ENCODE measurements around the gene RNF112.

Gene RNF112

GRCh38 chr17:19402171-19402570 lies 8.9 kb upstream of the RNF112 start:
- TF ChIP-seq ZSCAN16 (tag by site-specific recombination; IDR thresholded peaks at IDR 0.05) (no peak), ZBTB21 (tag by site-specific recombination; IDR thresholded peaks at IDR 0.05) (no peak), KLF16 (tag by site-specific recombination; IDR thresholded peaks at IDR 0.05) (no peak), MYNN (tag by site-specific recombination; IDR thresholded peaks at IDR 0.05; ENCODE audit: borderline replicate concordance) (no peak), ZNF514 (tag by site-specific recombination; IDR thresholded peaks at IDR 0.05) (no peak), SETDB1 (IDR thresholded peaks at IDR 0.05; ENCODE audit: insufficient read length, low read length) (no peak), ZBTB11 (tag by site-specific recombination; conservative IDR thresholded peaks at IDR 0.05; ENCODE audit: low read depth) (no peak), PATZ1 (tag by site-specific recombination; IDR thresholded peaks at IDR 0.05) (no peak), ZBTB6 (tag by site-specific recombination; IDR thresholded peaks at IDR 0.05) (no peak), ZNF530 (tag by site-specific recombination; IDR thresholded peaks at IDR 0.05; ENCODE audit: low read depth) (no peak), AEBP2 (tag by site-specific recombination; IDR thresholded peaks at IDR 0.05; ENCODE audit: borderline replicate concordance) (no peak), ZNF677 (tag by site-specific recombination; IDR thresholded peaks at IDR 0.05) (no peak), ELK4 (IDR thresholded peaks at IDR 0.05; ENCODE audit: borderline replicate concordance, low read depth, low read length) (no peak)
- H3K9me3 ChIP-seq (ENCODE audit: control insufficient read depth, insufficient read depth, low read depth, low read length): no peaks in the 10 kb centered on the region
- peaks cover 8% of the 10 kb centered on the region; the same call in 1 of the 2 replicates for H3K4me1 ChIP-seq (ENCODE audit: control insufficient read depth, insufficient read depth, low read length)
- ChIA-PET POLR2A (interaction anchor here (0.6 to 1.3 kb wide), 3 partner anchors 9 to 24 kb away, joined by 3 to 5 read pairs (median 3); partner anchors contain the start of gene MAPK7), CTCF (interaction anchor here (0.7 to 1.4 kb wide), 3 partner anchors 12 to 45 kb away, joined by 3 to 4 read pairs (median 3); no protein-coding TSS in a partner anchor)
- H3K36me3 ChIP-seq (ENCODE audit: control insufficient read depth in 2 of 2, insufficient read depth in 1 of 2, low read length in 2 of 2): no peaks in the 10 kb centered on the region
- no peak overlapping the region for H3K27ac ChIP-seq (ENCODE audit: extremely low read depth, low read depth, low read length)
- no peak overlapping the region for H3K4me3 ChIP-seq (ENCODE audit: low read depth, low read length)

- CTCF ChIA-PET: interaction anchor here (0.7 to 1.1 kb wide), 2 partner anchors 13 to 15 kb away, joined by 3 read pairs; no protein-coding TSS in a partner anchor
- no peaks in the 10 kb centered on the region for H3K9me3 ChIP-seq (ENCODE audit: control insufficient read depth, insufficient read depth, low read depth, low read length)
- no peak overlapping the region for H3K4me3 ChIP-seq (ENCODE audit: low read depth, low read length)
- no peak overlapping the region for H3K27ac ChIP-seq (ENCODE audit: extremely low read depth, low read depth, low read length)
- POLR2A ChIA-PET: interaction anchor here (1.2 kb wide), 1 partner anchor 9 kb away, joined by 5 read pairs; no protein-coding TSS in a partner anchor
- H3K36me3 ChIP-seq (ENCODE audit: control insufficient read depth in 2 of 2, insufficient read depth in 1 of 2, low read length in 2 of 2): no peaks in the 10 kb centered on the region
- H3K4me1 ChIP-seq (ENCODE audit: control insufficient read depth, insufficient read depth, low read length): peaks cover 5% of the 10 kb centered on the region; the same call in 1 of the 2 replicates
- TF ChIP-seq ZNF747 (tag by site-specific recombination; IDR thresholded peaks at IDR 0.05): no peak
- TF ChIP-seq HOXC10 (CRISPR knock-in tag; IDR thresholded peaks at IDR 0.05): no peak
- TF ChIP-seq ZNF169 (tag by site-specific recombination; IDR thresholded peaks at IDR 0.05): no peak
- no peak for TF ChIP-seq ZNF391 (tag by site-specific recombination; IDR thresholded peaks at IDR 0.05; ENCODE audit: borderline replicate concordance, low read depth)
- TF ChIP-seq ZNF501 (tag by site-specific recombination; IDR thresholded peaks at IDR 0.05): no peak
- no peak for TF ChIP-seq OVOL3 (tag by site-specific recombination; IDR thresholded peaks at IDR 0.05)
- TF ChIP-seq KLF1 (tag by site-specific recombination; IDR thresholded peaks at IDR 0.05): no peak
- no peak for TF ChIP-seq GLI2 (tag by site-specific recombination; IDR thresholded peaks at IDR 0.05; ENCODE audit: borderline replicate concordance, low read depth)
- no peak for TF ChIP-seq KLF7 (tag by site-specific recombination; IDR thresholded peaks at IDR 0.05; ENCODE audit: borderline replicate concordance)
- no peak for TF ChIP-seq ZNF223 (tag by site-specific recombination; IDR thresholded peaks at IDR 0.05)
- no peak for TF ChIP-seq ZNF121 (tag by site-specific recombination; IDR thresholded peaks at IDR 0.05)
- TF ChIP-seq REPIN1 (tag by site-specific recombination; IDR thresholded peaks at IDR 0.05; ENCODE audit: low read depth): no peak
Measured at GRCh38 chr17:19403021-19403420, 8.0 kb upstream of the RNF112 start.

All from HEK293 (cell line).